Esophagus squamous epithelium (tissue), 5 donors: ENCODE measurements around the gene HBEGF. TPM values are rescaled to one million over a fixed set of nuclear protein-coding genes. Genes with fewer than 3 reads are reported as not detected.
A peak's percentile ranks its signal among the peaks of the same experiment; 100 is the strongest.

Source experiments
- DNase-seq: peaks from one replicate; lab custom pipeline; 2025; lab: John Stamatoyannopoulos, UW
- H3K27ac ChIP-seq, 4 donors: fragments of 200-600 bp; sonication (generic); one replicate each; pipeline ENCODE4 v1.5.1; 2016 to 2019; ENCODE audit warnings: mild to moderate bottlenecking in 1 of 4
- H3K27me3 ChIP-seq, 4 donors: fragments of 200-600 bp; sonication (generic); 1 replicate in 3 of 4; 2 replicates in 1 of 4; pipeline versions ENCODE4 v1.5.1 to v1.6.0; 2017 to 2021; ENCODE audit warnings: antibody characterized with exemption in 1 of 4
- H3K36me3 ChIP-seq, 3 donors: fragments of 200-600 bp; sonication (generic); one replicate each; pipeline ENCODE4 v1.5.1; 2016 to 2019
- H3K4me1 ChIP-seq, 3 donors: fragments of 200-600 bp; sonication (generic); one replicate each; pipeline ENCODE4 v1.5.1; 2017 to 2019
- H3K4me3 ChIP-seq, 4 donors: fragments of 200-600 bp; sonication (generic); 1 replicate in 3 of 4; 2 replicates in 1 of 4; pipeline ENCODE4 v1.5.1; 2016 to 2019; ENCODE audit warnings: mild to moderate bottlenecking in 2 of 4, moderate library complexity in 1 of 4
- H3K9me3 ChIP-seq, 3 donors: fragments of 200-600 bp; sonication (generic); one replicate each; pipeline ENCODE4 v1.5.1; 2016 to 2019
- POLR2A ChIP-seq, 4 donors: fragments of 450-650 bp; IDR thresholded peaks; one replicate each; pipeline ENCODE4 v1.6.1; 2017; ENCODE audit warnings: antibody characterized with exemption in 4 of 4, mild to moderate bottlenecking in 4 of 4, moderate library complexity in 3 of 4
- WGBS, 2 donors: methylation state at CpG; one replicate each; pipeline ENCODE4 v1.1.5; 2018; 5-methylcytosine and 5-hydroxymethylcytosine counted together
- intact Hi-C: fragments of 100-400 bp; cut with DNase I; formaldehyde crosslinking; loops from one replicate; pipeline ENCODE4 v1.15.0; 2022
- total RNA-seq, 4 donors: library from RNA; depleted of rRNA; stranded (reverse); fragments of >200 nt; gene quantifications; one replicate each; pipeline ENCODE4 v1.1.0, GENCODE V29; 2016
- TF ChIP-seq, protein P1 (sequence below), 6 experiments: fragments of 450-650 bp in 4 of 6; fragments of 200-600 bp in 2 of 6; sonication (generic) in 2 of 6; IDR thresholded peaks; one replicate each; pipeline ENCODE4 v1.5.1; 2016 to 2019; ENCODE audit warnings: antibody characterized with exemption in 6 of 6, mild to moderate bottlenecking in 4 of 6, moderate library complexity in 4 of 6
- donor health status: DM: yes; HTN: yes; CAD: no.

Gene HBEGF
- total RNA-seq, 4 donors from 2014 or later, result 24.6 to 72.4 (median 42.1) TPM

DNA sequence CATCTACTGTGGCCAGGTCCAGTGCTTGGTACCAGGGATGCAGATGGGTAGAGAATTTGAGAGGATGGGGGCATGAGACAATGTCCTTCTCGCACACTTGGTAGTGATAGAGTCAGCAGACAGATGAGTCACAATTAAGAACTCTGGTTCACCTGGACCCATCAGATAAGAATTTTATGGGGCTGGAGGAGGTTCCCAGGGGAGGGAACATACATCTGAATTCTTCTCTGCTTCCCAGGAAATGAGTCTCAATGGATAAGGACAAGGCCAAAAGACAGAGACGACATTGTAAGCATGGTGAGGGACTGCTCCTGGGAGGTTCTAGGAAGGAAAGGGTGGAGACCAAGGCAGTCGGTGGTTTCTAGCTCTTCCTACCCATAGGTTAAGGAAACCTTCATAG lies 18.9 kb upstream of the HBEGF start:
- Histone ChIP-seq H3K36me3 (no peaks in the 10 kb centered on the region), H3K4me1 (peaks cover 5 to 45% (median 9%) of the 10 kb centered on the region in 3 donors), H3K9me3 (no peaks in the 10 kb centered on the region), H3K4me3 (no peak overlapping the region), H3K27me3 (no peaks in the 10 kb centered on the region), H3K27ac (no peak overlapping the region)
- WGBS, 2 donors, result 72 to 91% methylated on average over 3 of the region's 3 CpGs
- intact Hi-C loops, result no loop called here
- no peak for DNase-seq
- TF ChIP-seq, protein P1, sequence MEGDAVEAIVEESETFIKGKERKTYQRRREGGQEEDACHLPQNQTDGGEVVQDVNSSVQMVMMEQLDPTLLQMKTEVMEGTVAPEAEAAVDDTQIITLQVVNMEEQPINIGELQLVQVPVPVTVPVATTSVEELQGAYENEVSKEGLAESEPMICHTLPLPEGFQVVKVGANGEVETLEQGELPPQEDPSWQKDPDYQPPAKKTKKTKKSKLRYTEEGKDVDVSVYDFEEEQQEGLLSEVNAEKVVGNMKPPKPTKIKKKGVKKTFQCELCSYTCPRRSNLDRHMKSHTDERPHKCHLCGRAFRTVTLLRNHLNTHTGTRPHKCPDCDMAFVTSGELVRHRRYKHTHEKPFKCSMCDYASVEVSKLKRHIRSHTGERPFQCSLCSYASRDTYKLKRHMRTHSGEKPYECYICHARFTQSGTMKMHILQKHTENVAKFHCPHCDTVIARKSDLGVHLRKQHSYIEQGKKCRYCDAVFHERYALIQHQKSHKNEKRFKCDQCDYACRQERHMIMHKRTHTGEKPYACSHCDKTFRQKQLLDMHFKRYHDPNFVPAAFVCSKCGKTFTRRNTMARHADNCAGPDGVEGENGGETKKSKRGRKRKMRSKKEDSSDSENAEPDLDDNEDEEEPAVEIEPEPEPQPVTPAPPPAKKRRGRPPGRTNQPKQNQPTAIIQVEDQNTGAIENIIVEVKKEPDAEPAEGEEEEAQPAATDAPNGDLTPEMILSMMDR (IDR thresholded peaks at IDR 0.05), result no peak
- TF ChIP-seq POLR2A (IDR thresholded peaks at IDR 0.05), result no peak

DNA sequence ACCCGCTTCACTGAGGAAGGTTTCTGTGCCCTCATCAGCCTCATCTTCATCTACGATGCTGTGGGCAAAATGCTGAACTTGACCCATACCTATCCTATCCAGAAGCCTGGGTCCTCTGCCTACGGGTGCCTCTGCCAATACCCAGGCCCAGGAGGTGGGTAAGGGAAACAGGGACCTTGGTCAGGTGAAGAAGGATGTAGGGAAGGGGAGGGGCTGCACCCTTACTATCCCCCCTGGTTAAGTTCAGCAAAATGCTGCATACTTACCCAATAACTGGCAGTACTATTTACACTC lies 18.0 kb upstream of the HBEGF start:
- Histone ChIP-seq H3K4me1 (peaks cover 5 to 45% (median 9%) of the 10 kb centered on the region in 3 donors), H3K4me3 (no peak overlapping the region), H3K27me3 (no peaks in the 10 kb centered on the region), H3K27ac (no peak overlapping the region), H3K9me3 (no peaks in the 10 kb centered on the region), H3K36me3 (no peaks in the 10 kb centered on the region)
- TF ChIP-seq, protein P1 (IDR thresholded peaks at IDR 0.05), result no peak
- TF ChIP-seq POLR2A (IDR thresholded peaks at IDR 0.05), result no peak
- intact Hi-C loops, result no loop called here
- 76 to 100% methylated on average over 2 to 3 of the region's 3 CpGs for WGBS, 2 donors
- DNase-seq, result no peak

DNA sequence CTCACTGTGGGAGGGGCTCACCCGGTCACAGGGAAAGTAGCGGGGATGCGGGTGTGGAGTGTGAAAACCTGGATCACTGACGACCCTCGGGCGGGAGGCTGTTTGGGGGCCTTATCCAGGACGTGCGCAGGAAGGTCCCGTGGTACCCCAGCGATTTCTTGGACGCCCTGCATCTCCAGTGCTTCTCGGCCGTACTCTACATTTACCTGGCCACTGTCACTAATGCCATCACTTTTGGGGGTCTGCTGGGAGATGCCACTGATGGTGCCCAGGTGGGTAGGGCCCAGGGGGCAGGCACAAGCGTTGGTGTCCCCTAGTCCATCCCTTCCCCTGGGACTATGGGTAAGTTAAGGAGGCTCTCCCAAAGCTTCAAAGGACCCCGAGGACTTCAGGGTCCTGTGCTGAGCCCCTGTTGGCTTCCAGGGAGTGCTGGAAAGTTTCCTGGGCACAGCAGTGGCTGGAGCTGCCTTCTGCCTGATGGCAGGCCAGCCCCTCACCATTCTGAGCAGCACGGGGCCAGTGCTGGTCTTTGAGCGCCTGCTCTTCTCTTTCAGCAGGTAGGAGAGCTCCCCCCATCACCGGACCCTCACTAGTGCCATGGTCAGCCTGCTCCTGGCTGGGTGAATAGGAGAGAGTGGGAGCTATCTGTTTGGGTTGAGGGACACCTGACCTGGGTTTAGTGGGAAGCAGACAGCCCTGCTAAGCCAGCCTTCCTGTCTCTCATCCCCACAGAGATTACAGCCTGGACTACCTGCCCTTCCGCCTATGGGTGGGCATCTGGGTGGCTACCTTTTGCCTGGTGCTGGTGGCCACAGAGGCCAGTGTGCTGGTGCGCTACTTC lies 17.4 kb upstream of the HBEGF start:
- intact Hi-C loops, result no loop called here
- Histone ChIP-seq H3K36me3 (no peaks in the 10 kb centered on the region), H3K27me3 (no peaks in the 10 kb centered on the region), H3K27ac (no peak overlapping the region), H3K9me3 (no peaks in the 10 kb centered on the region), H3K4me3 (peak overlapping the region; percentile 15 to 64 (median 43)), H3K4me1 (peaks cover 5 to 40% (median 9%) of the 10 kb centered on the region in 3 donors)
- no peak for TF ChIP-seq POLR2A (IDR thresholded peaks at IDR 0.05)
- TF ChIP-seq, protein P1 (IDR thresholded peaks at IDR 0.05), result no peak
- WGBS, 2 donors, result 52 to 60% methylated on average over 16 of the region's 20 CpGs
- no peak for DNase-seq

DNA sequence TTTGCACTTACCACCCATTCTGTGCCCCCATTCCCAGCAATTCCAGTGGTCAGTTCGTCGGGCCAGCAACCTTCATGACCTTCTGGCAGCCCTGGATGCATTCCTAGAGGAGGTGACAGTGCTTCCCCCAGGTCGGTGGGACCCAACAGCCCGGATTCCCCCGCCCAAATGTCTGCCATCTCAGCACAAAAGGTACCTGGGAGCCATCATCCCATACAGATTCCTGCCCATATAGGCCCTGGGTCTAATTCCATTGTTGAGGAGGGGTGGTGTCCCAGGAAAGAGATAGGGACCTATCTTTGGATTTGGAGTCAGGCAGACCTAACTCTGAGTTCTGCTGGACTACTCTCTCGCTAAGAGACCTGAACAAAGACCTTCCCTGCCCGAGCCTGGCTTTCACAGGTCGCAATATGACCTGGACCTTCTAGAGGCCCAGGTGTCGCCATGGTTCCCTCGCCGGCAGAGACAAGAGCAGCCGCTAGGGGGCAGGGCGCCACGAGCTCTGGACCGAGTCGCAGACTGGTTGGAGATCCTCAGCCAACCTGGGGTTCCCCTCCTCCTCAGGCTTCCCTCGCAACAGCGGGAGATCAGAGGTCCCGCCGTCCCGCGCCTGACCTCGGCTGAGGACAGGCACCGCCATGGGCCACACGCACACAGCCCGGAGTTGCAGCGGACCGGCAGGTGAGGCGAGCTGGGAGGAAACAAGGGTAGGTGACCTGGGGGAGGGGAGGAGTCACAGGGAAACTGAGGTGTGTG lies 16.6 kb upstream of the HBEGF start:
- peak overlapping the region; percentile 15 to 64 (median 43) for H3K4me3 ChIP-seq
- H3K36me3 ChIP-seq, result no peaks in the 10 kb centered on the region
- WGBS, 2 donors, result 33 to 100% methylated on average over 2 to 7 of the region's 29 CpGs
- peaks cover 5 to 33% (median 9%) of the 10 kb centered on the region in 3 donors for H3K4me1 ChIP-seq
- intact Hi-C loops, result no loop called here
- no peak for DNase-seq
- H3K27ac ChIP-seq, result peak overlapping the region in 1 of 4 donors; percentile 26
- no peaks in the 10 kb centered on the region for H3K27me3 ChIP-seq
- H3K9me3 ChIP-seq, result no peaks in the 10 kb centered on the region
- TF ChIP-seq POLR2A (IDR thresholded peaks at IDR 0.05), result no peak
- TF ChIP-seq, protein P1 (IDR thresholded peaks at IDR 0.05), result peak; percentile 69 to 92 (median 87)

DNA sequence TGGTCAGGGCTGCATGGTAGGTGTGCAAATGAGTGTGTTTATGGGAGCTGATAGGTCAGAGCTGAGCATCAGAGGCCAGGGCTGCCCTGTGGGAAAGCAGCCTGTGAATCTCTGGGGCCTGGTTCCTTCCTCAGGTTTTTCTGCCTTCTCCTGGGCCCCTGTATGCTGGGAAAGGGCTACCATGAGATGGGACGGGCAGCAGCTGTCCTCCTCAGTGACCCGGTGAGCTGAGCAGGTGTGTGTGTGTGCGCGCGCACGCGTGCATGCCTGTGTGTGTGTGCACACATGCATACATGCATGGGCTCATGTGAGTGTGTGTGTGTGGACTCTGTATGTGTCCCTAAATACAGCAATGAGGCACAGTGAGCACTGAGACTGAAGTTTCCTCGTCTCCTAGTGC lies 15.9 kb upstream of the HBEGF start:
- intact Hi-C loops, result no loop called here
- Histone ChIP-seq H3K27ac (no peak overlapping the region), H3K36me3 (no peaks in the 10 kb centered on the region), H3K27me3 (no peaks in the 10 kb centered on the region), H3K4me1 (peaks cover 12 to 33% (median 16%) of the 10 kb centered on the region in 3 donors), H3K4me3 (no peak overlapping the region), H3K9me3 (no peaks in the 10 kb centered on the region)
- TF ChIP-seq, protein P1 (IDR thresholded peaks at IDR 0.05), result no peak
- TF ChIP-seq POLR2A (IDR thresholded peaks at IDR 0.05), result no peak
- no peak for DNase-seq
- WGBS, 2 donors, result 18 to 86% methylated on average over 1 to 8 of the region's 8 CpGs
